Neural progenitor cell (in vitro differentiated cells): ENCODE data around the gene GTF3C2. TPM values are rescaled to one million over a fixed set of nuclear protein-coding genes. Genes with fewer than 3 reads are reported as not detected.

ENCODE experiments used
- DNase-seq: peaks from one replicate; pipeline ENCODE4 v3.0.0-alpha.2; 2016; ENCODE audit warnings: low spot score
- H2AFZ ChIP-seq: fragments of 200-600 bp; sonication (generic); replicated peaks from 2 replicates; pipeline ENCODE4 v1.6.1; 2016; ENCODE audit warnings: antibody characterized with exemption
- H3F3A ChIP-seq: fragments of 200-600 bp; sonication (generic); 2 replicates; pipeline ENCODE4 v1.6.1; 2016; ENCODE audit warnings: antibody characterized with exemption, low read depth
- H3K27ac ChIP-seq: fragments of 200-600 bp; sonication (generic); 2 replicates; pipeline ENCODE4 v1.5.1; 2016; ENCODE audit warnings: mild to moderate bottlenecking
- H3K27me3 ChIP-seq: fragments of 200-600 bp; sonication (generic); 2 replicates; pipeline ENCODE4 v1.6.1; 2016; ENCODE audit warnings: mild to moderate bottlenecking, moderate library complexity
- H3K36me3 ChIP-seq: fragments of 200-600 bp; sonication (generic); 2 replicates; pipeline ENCODE4 v1.5.1; 2016
- H3K4me1 ChIP-seq: fragments of 200-600 bp; sonication (generic); 2 replicates; pipeline ENCODE4 v1.6.1; 2016; ENCODE audit warnings: mixed run types
- H3K4me2 ChIP-seq: fragments of 200-600 bp; sonication (generic); 2 replicates; pipeline ENCODE4 v1.6.1; 2016
- H3K4me3 ChIP-seq: fragments of 200-600 bp; sonication (generic); 2 replicates; pipeline ENCODE4 v1.5.1; 2016
- H3K79me2 ChIP-seq: fragments of 200-600 bp; sonication (generic); 2 replicates; pipeline ENCODE4 v1.6.1; 2016; ENCODE audit warnings: low read depth
- H3K9ac ChIP-seq: fragments of 200-600 bp; sonication (generic); 2 replicates; pipeline ENCODE4 v1.6.1; 2016
- H3K9me3 ChIP-seq: fragments of 200-600 bp; sonication (generic); 2 replicates; pipeline ENCODE4 v1.5.1; 2016; ENCODE audit warnings: low read depth
- H4K20me1 ChIP-seq: fragments of 200-600 bp; sonication (generic); 2 replicates; pipeline ENCODE4 v1.6.1; 2016; ENCODE audit warnings: low read depth
- H3K27ac Mint-ChIP-seq: 3 replicates; pipeline ENCODE4 v1.8.0; 2021; ENCODE audit warnings: mixed read lengths
- H3K27me3 Mint-ChIP-seq: 2 replicates; pipeline ENCODE4 v1.8.0; 2022; ENCODE audit warnings: low read depth, mild to moderate bottlenecking, inconsistent platforms, moderate library complexity, mixed read lengths; ENCODE audit not compliant: insufficient read depth
- H3K36me3 Mint-ChIP-seq: 3 replicates; pipeline ENCODE4 v1.8.0; 2021; ENCODE audit warnings: mixed read lengths
- H3K4me1 Mint-ChIP-seq: 3 replicates; pipeline ENCODE4 v1.8.0; 2021; ENCODE audit warnings: mixed read lengths
- H3K4me3 Mint-ChIP-seq: 3 replicates; pipeline ENCODE4 v1.8.0; 2021; ENCODE audit warnings: mild to moderate bottlenecking, moderate library complexity, mixed read lengths
- H3K9me3 Mint-ChIP-seq: 3 replicates; pipeline ENCODE4 v1.8.0; 2020; ENCODE audit warnings: mixed read lengths
- EZH2 ChIP-seq: fragments of 200-600 bp; sonication (generic); IDR thresholded peaks from 2 replicates; pipeline ENCODE4 v1.6.1; 2017; ENCODE audit warnings: antibody characterized with exemption, mild to moderate bottlenecking, moderate library complexity
- EZH2phosphoT487 ChIP-seq: fragments of 200-600 bp; sonication (generic); IDR thresholded peaks from 2 replicates; pipeline ENCODE4 v1.6.1; 2017; ENCODE audit warnings: antibody characterized with exemption
- total RNA-seq: library from RNA; depleted of rRNA; stranded (reverse); fragments of >200 nt; gene quantifications from 2 replicates; pipeline ENCODE4 v1.2.3, GENCODE V29; 2015; ENCODE audit warnings: low replicate concordance
- TF ChIP-seq, protein P1 (sequence below): fragments of 200-600 bp; sonication (generic); IDR thresholded peaks from 2 replicates; pipeline ENCODE4 v1.5.1; 2017; ENCODE audit warnings: antibody characterized with exemption, mild to moderate bottlenecking

GTF3C2 gene
- total RNA-seq, 1 donor from 2014 or later: 57.3 TPM

- TF ChIP-seq EZH2: no peak
- TF ChIP-seq, protein P1, sequence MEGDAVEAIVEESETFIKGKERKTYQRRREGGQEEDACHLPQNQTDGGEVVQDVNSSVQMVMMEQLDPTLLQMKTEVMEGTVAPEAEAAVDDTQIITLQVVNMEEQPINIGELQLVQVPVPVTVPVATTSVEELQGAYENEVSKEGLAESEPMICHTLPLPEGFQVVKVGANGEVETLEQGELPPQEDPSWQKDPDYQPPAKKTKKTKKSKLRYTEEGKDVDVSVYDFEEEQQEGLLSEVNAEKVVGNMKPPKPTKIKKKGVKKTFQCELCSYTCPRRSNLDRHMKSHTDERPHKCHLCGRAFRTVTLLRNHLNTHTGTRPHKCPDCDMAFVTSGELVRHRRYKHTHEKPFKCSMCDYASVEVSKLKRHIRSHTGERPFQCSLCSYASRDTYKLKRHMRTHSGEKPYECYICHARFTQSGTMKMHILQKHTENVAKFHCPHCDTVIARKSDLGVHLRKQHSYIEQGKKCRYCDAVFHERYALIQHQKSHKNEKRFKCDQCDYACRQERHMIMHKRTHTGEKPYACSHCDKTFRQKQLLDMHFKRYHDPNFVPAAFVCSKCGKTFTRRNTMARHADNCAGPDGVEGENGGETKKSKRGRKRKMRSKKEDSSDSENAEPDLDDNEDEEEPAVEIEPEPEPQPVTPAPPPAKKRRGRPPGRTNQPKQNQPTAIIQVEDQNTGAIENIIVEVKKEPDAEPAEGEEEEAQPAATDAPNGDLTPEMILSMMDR: no peak
- H3F3A ChIP-seq: no peaks in the 10 kb centered on the region
- H3K36me3 Mint-ChIP-seq: peaks cover 27% of the 10 kb centered on the region
- no peak overlapping the region for H3K4me3 Mint-ChIP-seq
- no peak overlapping the region for H2AFZ ChIP-seq
- no peaks in the 10 kb centered on the region for H3K9me3 Mint-ChIP-seq
- no peaks in the 10 kb centered on the region for H3K4me1 Mint-ChIP-seq
- no peaks in the 10 kb centered on the region for H3K4me1 ChIP-seq
- H3K4me2 ChIP-seq: no peak overlapping the region
- no peaks in the 10 kb centered on the region for H3K9me3 ChIP-seq
- no peaks in the 10 kb centered on the region for H3K79me2 ChIP-seq
- H3K4me3 ChIP-seq: no peak overlapping the region
- H3K27ac ChIP-seq: no peak overlapping the region
- no peak for DNase-seq
- H3K9ac ChIP-seq: no peak overlapping the region
- no peaks in the 10 kb centered on the region for H4K20me1 ChIP-seq
- no peaks in the 10 kb centered on the region for H3K27me3 ChIP-seq
- no peak overlapping the region for H3K27ac Mint-ChIP-seq
- peaks cover 5% of the 10 kb centered on the region for H3K27me3 Mint-ChIP-seq
- peaks cover 6% of the 10 kb centered on the region for H3K36me3 ChIP-seq
Observed at GRCh38 chr2:27335311-27335710, 21.3 kb downstream of the GTF3C2 start.

DNA sequence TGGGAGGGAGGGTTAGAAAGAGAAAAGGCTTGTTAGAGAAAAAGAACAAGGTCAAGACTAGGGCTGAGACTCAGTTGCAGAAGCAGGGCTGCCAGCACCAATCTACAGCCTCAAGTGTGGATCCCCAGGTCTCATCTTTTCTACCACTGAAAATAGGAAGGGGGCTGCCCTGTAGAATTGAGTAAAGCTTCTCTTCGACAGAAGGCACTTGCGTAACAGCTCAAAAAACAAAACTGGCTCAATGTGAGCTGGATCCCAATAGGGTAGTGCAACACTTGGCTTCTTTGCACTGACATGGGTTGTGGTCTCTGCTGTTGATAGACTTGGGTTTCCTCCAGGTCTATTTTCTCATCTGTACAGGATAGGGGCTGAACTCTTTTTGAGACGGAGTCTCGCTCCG is 31.8 kb downstream of the GTF3C2 start:
- no peak overlapping the region for H2AFZ ChIP-seq
- H3K4me3 Mint-ChIP-seq: peak overlapping the region; percentile 44
- no peaks in the 10 kb centered on the region for H4K20me1 ChIP-seq
- H3K27ac ChIP-seq: no peak overlapping the region
- H3K4me2 ChIP-seq: no peak overlapping the region
- no peaks in the 10 kb centered on the region for H3K27me3 ChIP-seq
- H3K27me3 Mint-ChIP-seq: peaks cover 6% of the 10 kb centered on the region
- TF ChIP-seq, protein P1: no peak
- TF ChIP-seq EZH2phosphoT487 (no peak), EZH2 (no peak)
- no peaks in the 10 kb centered on the region for H3K9me3 Mint-ChIP-seq
- H3K27ac Mint-ChIP-seq: no peak overlapping the region
- peaks cover 25% of the 10 kb centered on the region for H3K36me3 Mint-ChIP-seq
- H3K9ac ChIP-seq: no peak overlapping the region
- H3F3A ChIP-seq: peaks cover 26% of the 10 kb centered on the region
- no peak for DNase-seq
- no peaks in the 10 kb centered on the region for H3K9me3 ChIP-seq
- H3K4me1 ChIP-seq: no peaks in the 10 kb centered on the region
- H3K79me2 ChIP-seq: peaks cover 11% of the 10 kb centered on the region
- peaks cover 9% of the 10 kb centered on the region for H3K4me1 Mint-ChIP-seq
- H3K36me3 ChIP-seq: peaks cover 4% of the 10 kb centered on the region
- H3K4me3 ChIP-seq: no peak overlapping the region

- no peak for DNase-seq
- H3K4me2 ChIP-seq: peak overlapping the region; percentile 93
- Mint-ChIP-seq H3K27me3 (peaks cover 6% of the 10 kb centered on the region), H3K27ac (peak overlapping the region; percentile 98), H3K9me3 (no peaks in the 10 kb centered on the region), H3K36me3 (peaks cover 22% of the 10 kb centered on the region), H3K4me3 (peak overlapping the region; percentile 95), H3K4me1 (peaks cover 9% of the 10 kb centered on the region)
- H2AFZ ChIP-seq: peak overlapping the region; percentile 89
- TF ChIP-seq EZH2phosphoT487 (no peak), EZH2 (no peak)
- TF ChIP-seq, protein P1: no peak
- H3K79me2 ChIP-seq: peaks cover 11% of the 10 kb centered on the region
- H3K9ac ChIP-seq: peak overlapping the region; percentile 97
- peaks cover 26% of the 10 kb centered on the region for H3F3A ChIP-seq
- no peaks in the 10 kb centered on the region for H3K27me3 ChIP-seq
- no peaks in the 10 kb centered on the region for H3K9me3 ChIP-seq
- peak overlapping the region; percentile 80 for H3K4me3 ChIP-seq
- no peaks in the 10 kb centered on the region for H3K4me1 ChIP-seq
- peaks cover 4% of the 10 kb centered on the region for H3K36me3 ChIP-seq
- peak overlapping the region; percentile 40 for H3K27ac ChIP-seq
- H4K20me1 ChIP-seq: no peaks in the 10 kb centered on the region
Observed at GRCh38 chr2:27323596-27324285, 32.8 kb downstream of the GTF3C2 start.
